Caki2 (cell line): Measurements from ENCODE around the gene AGMO. TPM values are rescaled to one million over a fixed set of nuclear protein-coding genes. Genes with fewer than 3 reads are reported as not detected.
A peak's percentile ranks its signal among the peaks of the same experiment; 100 is the strongest.

Source experiments
- DNase-seq: peaks from one replicate; pipeline ENCODE4 v3.0.0-alpha.2; 2015; ENCODE audit warnings: low read depth
- in situ Hi-C: cut with HindIII; loops from 2 replicates; pipeline ENCODE4 v1.10.0; 2016; ENCODE audit warnings: low sequenced_read_pairs, low pct_unique_long_range_greater_than_20kb, mixed read lengths
- total RNA-seq: library from RNA; depleted of rRNA; stranded (reverse); fragments of >200 nt; shearing (Covaris generic); gene quantifications from 2 replicates; pipeline ENCODE4 v1.2.3, GENCODE V29; 2014; ENCODE audit warnings: low replicate concordance

Gene AGMO
- total RNA-seq, 1 experiment from 2014 or later, result 1.3 TPM

- no peak for DNase-seq
- in situ Hi-C loops, result no loop called here
Measured at GRCh38 chr7:15370441-15370840, 191.4 kb downstream of the AGMO start.

DNA sequence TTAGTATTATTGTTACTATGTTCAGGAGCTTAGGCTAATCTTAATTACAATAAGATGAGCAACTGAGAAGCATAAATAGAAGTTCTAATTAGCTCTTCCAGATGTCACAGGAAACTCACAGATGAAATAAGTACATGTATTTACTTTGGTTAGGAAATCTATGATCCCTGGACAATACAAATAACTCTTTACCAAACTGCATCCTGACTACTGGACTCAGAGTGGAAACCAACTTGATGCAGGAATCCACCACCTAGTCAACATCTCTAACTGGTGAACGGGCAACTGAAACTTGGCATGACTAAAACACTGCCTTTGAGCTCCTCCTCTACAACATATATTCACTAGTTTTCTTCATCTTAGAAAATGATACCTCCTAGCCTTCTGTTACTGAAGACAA, 193.2 kb downstream of the AGMO start:
- DNase-seq, result no peak
- in situ Hi-C loops, result no loop called here

- in situ Hi-C loops, result no loop called here
- DNase-seq, result no peak
Measured at GRCh38 chr7:15367897-15368296, 193.9 kb downstream of the AGMO start.

- in situ Hi-C loops, result no loop called here
- no peak for DNase-seq
Measured at GRCh38 chr7:15358112-15358511, 203.7 kb downstream of the AGMO start.

DNA sequence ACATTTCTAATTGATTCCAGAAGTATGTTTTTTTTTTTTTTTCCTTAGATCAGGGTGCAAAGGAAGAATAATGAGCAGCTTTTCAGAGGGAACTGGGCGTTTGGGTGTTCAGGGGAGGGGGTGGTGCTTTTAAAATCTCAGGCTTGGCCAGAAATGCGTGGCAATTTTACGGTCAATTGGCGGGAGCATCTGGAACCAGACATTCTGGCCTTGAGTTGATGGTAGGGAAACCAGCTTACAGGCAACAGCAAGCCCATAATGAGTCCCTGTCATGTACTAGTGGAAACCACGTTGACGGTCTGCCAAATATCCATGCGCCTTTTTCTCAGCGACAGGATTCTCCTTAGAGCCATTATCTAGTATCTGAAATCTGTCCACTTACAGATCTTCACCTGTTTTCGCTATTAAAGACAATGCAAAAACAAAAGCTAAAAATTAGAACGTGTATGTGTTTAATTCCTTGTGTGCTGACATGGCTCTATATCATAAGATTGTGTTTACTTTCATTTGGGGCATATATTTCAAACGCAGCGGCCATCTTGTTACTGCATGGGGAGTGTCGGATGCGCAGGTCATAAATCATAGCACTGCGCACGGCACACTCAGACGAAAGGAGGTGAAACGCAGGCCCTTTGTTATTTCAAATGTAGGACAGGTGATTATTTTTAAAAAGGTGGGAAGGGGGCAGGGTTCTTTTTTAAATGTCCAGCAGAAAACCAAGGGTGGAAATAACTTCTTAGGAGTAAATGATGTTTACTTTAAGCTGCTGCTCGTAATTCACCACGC, 209.2 kb downstream of the AGMO start:
- DNase-seq, result no peak
- in situ Hi-C loops, result no loop called here

- in situ Hi-C loops, result no loop called here
- DNase-seq, result no peak
Measured at GRCh38 chr7:15345216-15345615, 216.6 kb downstream of the AGMO start.

GRCh38 chr7:15341817-15342216, 220.0 kb downstream of the AGMO start:
- no peak for DNase-seq
- in situ Hi-C loops, result no loop called here

DNA sequence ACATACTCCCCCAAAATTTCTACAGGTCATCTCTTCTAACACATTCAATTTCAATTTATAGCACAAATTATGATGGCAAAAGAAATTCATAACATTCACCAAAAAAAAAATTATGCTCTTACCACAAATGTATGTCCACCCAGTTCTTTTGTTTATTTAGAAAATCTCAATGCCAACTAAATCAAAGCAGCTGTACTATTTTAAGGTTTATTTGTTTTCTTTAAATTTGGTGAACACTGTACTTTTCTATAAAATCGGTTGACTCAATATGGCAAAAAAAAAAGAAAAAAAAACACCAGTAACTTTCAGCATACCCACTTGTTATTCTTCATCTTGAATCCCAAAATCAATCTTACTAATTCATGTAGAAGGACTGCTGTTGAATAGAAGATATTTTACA, 225.7 kb downstream of the AGMO start:
- no peak for DNase-seq
- in situ Hi-C loops, result no loop called here

DNA sequence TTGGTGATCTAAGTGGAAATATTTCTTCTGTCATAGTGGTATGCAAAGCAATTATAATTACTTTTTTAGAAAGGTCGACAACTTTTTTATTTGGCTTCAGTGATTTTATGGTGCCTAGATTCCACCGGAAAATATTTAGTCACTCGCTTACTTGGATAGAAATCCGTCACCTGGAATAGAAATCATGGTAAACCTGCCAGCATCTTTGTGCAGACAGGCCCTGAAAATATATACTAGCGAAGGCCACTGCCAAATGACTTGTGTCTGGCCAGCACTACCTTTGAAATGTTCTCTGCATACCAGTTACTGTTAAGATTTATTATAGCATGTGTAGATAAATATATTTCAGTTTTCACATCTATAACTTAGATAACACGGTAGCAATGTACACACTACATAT, 226.4 kb downstream of the AGMO start:
- in situ Hi-C loops, result no loop called here
- no peak for DNase-seq

DNA sequence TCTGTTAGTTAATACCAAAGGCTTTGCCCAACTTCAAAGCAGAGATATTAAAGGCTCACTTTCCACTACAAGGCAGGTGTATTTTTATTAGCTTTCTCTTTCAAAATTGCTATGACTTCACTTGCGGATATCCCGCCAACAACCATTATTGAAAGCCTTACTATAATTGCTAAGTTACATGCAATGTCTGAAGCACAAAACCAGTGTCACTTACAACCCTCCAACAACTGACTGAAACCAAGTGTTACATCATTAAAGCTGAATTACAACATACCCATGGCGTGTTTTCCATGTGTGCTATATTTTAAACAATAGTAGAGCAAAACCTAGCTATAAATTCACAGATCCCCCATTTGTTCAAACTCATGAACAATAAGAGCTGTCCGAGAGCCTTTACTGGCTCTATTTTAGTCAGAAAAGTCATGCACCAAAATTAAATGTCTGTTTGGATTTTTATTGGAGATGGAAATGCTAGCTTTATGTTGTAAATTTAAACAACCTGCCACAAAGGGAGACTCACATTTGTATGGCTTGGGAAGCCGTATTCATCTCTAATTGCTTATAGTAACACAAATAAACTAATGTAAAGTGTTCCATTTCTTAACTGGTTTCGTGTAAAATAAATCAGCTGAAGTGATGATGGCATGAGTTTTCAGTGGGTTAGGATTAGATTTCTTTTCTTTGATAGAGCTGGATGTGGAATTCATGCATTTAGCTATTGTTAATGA, 227.1 kb downstream of the AGMO start:
- DNase-seq, result no peak
- in situ Hi-C loops, result no loop called here

- in situ Hi-C loops, result no loop called here
- no peak for DNase-seq
Measured at GRCh38 chr7:15332956-15333355, 228.9 kb downstream of the AGMO start.

DNA sequence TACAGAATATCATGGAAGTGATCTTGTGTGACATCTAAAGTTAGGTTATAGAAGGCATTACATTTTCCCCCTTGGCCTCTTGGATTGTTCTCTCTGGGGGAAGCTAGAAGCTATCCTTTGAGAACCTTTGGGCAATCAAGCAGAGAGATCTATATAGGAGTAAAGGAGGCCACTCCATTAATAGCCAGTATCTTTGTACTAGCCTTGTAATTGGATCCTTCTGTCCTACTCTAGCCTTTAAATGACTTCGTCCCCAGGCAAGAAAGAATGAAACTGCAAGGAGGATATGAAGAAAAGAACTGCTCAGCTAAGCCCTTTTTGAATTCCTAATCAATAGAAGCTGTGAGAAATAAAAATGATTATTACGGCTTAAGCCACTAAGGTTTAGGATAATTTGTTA, 230.9 kb downstream of the AGMO start:
- no peak for DNase-seq
- in situ Hi-C loops, result no loop called here

GRCh38 chr7:15327001-15327400, 234.8 kb downstream of the AGMO start:
- no peak for DNase-seq
- in situ Hi-C loops, result no loop called here

- in situ Hi-C loops, result no loop called here
- DNase-seq, result peak; percentile 26
Measured at GRCh38 chr7:15326044-15326644, 235.7 kb downstream of the AGMO start.

- DNase-seq, result no peak
- in situ Hi-C loops, result no loop called here
Measured at GRCh38 chr7:15323550-15323949, 238.3 kb downstream of the AGMO start.

DNA sequence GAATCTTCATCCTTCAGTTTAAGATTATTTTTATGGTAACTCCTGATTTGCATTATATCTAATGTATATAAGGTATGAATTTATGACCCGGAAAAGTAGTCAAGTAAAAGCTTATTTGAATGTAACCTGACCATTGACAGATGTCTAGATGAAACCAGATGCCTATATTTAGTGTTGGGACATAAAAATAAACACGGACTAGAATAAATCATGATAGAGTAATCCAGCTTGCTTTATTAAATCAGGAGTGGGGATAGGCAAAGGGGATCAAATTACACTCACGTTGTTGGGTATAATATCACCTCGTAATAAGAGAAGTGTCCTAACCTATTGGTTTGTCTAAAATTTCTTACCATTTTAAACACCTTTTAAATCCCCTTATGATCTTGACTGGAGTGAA, 244.6 kb downstream of the AGMO start:
- in situ Hi-C loops, result no loop called here
- DNase-seq, result no peak

GRCh38 chr7:15315678-15316077, 246.1 kb downstream of the AGMO start:
- no peak for DNase-seq
- in situ Hi-C loops, result no loop called here

- in situ Hi-C loops, result no loop called here
- no peak for DNase-seq
Measured at GRCh38 chr7:15314922-15315321, 246.9 kb downstream of the AGMO start.

DNA sequence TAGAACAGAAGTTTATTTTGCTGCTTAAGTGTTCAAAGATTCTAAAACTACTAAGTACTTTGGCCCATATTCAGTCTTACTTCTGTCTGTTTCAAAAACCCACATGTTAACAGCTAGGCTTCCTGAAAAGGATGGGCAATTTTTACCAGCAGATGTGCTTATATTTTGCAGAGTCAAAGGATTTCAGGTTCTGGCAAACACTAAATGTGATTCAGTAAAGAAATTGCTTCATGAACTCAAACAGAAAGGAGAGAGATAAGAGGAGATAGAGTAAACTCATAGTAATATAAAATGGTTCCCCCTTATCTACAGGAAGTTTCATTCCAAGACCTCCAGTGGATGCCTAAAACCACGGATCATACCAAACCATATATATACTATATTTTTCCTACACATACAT, 248.5 kb downstream of the AGMO start:
- DNase-seq, result no peak
- in situ Hi-C loops, result no loop called here
